Kidney epithelial cell (primary cell): Measurements from ENCODE around the gene FBXO46. TPM values are rescaled to one million over a fixed set of nuclear protein-coding genes. Genes with fewer than 3 reads are reported as not detected.

ENCODE experiments used
- DNase-seq: peaks from one replicate; pipeline ENCODE4 v3.0.0-alpha.2; 2010; ENCODE audit warnings: low read depth
- H3K27me3 ChIP-seq: 2 replicates; pipeline ENCODE4 v1.6.0; 2011; ENCODE audit warnings: low read length; ENCODE audit not compliant: control insufficient read depth, insufficient read depth
- H3K36me3 ChIP-seq: 2 replicates; pipeline ENCODE4 v1.5.1; 2011; ENCODE audit warnings: low read length; ENCODE audit not compliant: control insufficient read depth, insufficient read depth
- H3K4me3 ChIP-seq: 2 replicates; pipeline ENCODE4 v1.5.1; 2011; ENCODE audit warnings: low read depth, mild to moderate bottlenecking, control low read depth, low read length
- CTCF ChIP-seq: IDR thresholded peaks from 2 replicates; pipeline ENCODE4 v1.5.1; 2011; ENCODE audit warnings: mild to moderate bottlenecking, moderate library complexity, low read length, control low read depth, inconsistent platforms; ENCODE audit not compliant: insufficient read depth, poor library complexity, severe bottlenecking
- total RNA-seq: library from RNA; depleted of rRNA; stranded (reverse); fragments of >200 nt; gene quantifications from 2 replicates; pipeline ENCODE4 v1.2.3, GENCODE V29; 2015

Gene FBXO46
- total RNA-seq, 1 donor from 2014 or later, result 13.0 TPM

- Histone ChIP-seq H3K36me3 (no peaks in the 10 kb centered on the region), H3K27me3 (no peaks in the 10 kb centered on the region), H3K4me3 (peak overlapping the region; percentile 80)
- no peak for DNase-seq
- TF ChIP-seq CTCF, result no peak
Observed at GRCh38 chr19:45716359-45717130, 14.2 kb downstream of the FBXO46 start.

GRCh38 chr19:45715139-45715538, 15.6 kb downstream of the FBXO46 start:
- Histone ChIP-seq H3K27me3 (no peaks in the 10 kb centered on the region), H3K4me3 (no peak overlapping the region), H3K36me3 (no peaks in the 10 kb centered on the region)
- no peak for DNase-seq
- no peak for TF ChIP-seq CTCF

DNA sequence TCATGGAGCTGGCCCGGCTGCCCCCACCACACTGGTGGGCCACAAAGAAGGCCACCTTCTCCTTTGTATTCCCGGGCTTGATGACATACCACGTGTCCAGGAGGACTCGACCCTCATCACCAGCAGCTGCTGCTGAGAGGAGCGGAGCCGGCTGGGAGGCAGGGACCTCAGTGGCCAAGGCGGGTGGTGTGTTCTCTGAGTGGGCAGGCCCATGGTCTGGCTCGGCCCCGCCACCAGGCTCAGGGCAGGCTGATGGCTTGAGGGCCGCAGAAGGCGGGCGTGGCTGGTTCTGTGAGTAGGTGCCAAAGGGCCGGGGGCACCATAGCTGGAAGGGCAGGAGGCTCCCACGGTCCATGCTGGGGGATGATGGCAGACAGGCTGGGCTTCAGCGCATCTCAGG, 17.6 kb downstream of the FBXO46 start:
- no peaks in the 10 kb centered on the region for H3K36me3 ChIP-seq
- DNase-seq, result no peak
- no peak for TF ChIP-seq CTCF
- no peak overlapping the region for H3K4me3 ChIP-seq
- H3K27me3 ChIP-seq, result no peaks in the 10 kb centered on the region

DNA sequence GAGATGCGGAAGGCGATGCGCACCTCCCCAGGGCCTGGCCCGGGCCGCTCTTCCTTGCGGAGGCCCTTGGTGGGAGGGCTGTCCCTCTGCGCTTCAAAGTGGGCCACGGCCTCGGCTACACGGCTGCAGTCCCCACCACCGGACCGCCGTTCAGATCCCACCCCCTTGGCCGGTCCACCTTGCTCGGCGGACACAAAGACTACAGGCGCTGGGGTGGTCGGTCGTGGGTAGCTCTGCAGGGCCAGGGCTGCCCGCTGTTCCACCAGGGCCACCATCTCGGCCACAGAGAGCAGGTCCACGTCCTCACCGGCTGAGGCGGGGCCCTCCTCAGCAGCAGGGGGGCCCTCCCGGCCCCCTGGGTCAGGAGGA, 18.0 kb downstream of the FBXO46 start:
- H3K27me3 ChIP-seq, result no peaks in the 10 kb centered on the region

GRCh38 chr19:45711851-45712698, 18.6 kb downstream of the FBXO46 start:
- no peak for DNase-seq
- Histone ChIP-seq H3K4me3 (no peak overlapping the region), H3K36me3 (no peaks in the 10 kb centered on the region), H3K27me3 (no peaks in the 10 kb centered on the region)
- no peak for TF ChIP-seq CTCF

More for the DNA sequence above, 18.0 kb downstream of the FBXO46 start:
- Histone ChIP-seq H3K4me3 (no peak overlapping the region), H3K36me3 (no peaks in the 10 kb centered on the region)
- no peak for DNase-seq
- no peak for TF ChIP-seq CTCF
